Stimulated activated CD4-positive, alpha-beta T cell treated with anti-CD3 and anti-CD28 coated beads, Interleukin-12 subunit alpha, Interleukin-12 subunit beta, amount 100 ng/mL, for 48 hours (primary cell): ENCODE data around the gene DEGS1.

Experiments
- DNase-seq, 3 donors: peaks; one replicate each; pipeline ENCODE4 v3.0.0-alpha.2; 2020; ENCODE audit warnings: low read depth in 2 of 3, low spot score in 1 of 3

DEGS1 gene

DNA sequence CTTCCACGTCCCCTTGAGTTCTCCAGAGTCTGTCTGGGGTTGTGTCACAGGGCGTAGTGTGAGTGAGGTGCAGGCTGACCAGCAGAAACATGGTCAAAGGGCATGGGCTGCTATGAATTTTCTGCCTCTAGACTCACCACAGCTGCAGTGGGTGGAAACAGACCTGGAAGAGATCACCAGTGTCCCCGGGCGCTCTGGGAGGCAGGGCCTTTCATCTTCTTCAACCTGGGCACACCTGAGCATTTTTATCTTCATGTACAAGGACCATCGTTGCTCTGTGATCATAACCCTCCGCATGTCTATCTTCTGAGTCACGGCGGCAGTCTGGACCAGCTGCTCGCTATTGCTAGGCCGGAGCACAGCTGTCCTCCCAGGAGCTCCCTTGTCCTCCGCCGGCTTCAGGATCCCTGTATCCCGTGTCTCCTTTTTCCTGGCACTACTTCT, 29.6 kb downstream of the DEGS1 start:
- no peak for DNase-seq

- no peak for DNase-seq
Observed at GRCh38 chr1:224213438-224214119, 30.5 kb downstream of the DEGS1 start.

GRCh38 chr1:224216382-224216781, 33.3 kb downstream of the DEGS1 start:
- DNase-seq: no peak

- no peak for DNase-seq
Observed at GRCh38 chr1:224217655-224218623, 34.9 kb downstream of the DEGS1 start.

DNA sequence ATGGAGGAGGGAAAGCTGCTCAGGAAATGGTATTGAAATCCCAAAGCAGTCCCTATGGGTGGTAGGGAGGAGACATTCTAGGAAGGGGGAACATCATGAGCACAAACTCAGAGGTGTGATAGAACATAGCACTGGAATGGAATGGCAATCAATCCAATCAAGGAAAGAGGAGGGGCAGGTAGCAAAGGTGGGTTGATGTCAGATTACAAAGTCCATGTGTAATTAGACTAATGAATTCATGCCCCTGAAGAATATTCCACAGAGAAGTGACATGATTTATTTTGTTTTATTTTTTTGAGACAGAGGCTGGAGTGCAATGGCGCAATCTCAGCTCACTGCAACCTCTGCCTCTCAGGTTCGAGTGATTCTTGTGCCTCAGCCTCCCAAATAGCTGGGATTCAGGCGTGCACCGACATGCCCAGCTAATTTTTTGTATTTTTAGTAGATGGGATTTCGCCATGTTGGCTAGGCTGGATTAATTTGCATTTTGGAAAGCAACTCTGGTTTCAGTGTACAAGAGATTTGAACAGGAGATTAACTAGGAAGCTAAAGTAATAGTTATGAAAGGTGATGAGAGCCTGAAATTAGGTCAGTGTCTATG, 36.1 kb downstream of the DEGS1 start:
- no peak for DNase-seq

DNA sequence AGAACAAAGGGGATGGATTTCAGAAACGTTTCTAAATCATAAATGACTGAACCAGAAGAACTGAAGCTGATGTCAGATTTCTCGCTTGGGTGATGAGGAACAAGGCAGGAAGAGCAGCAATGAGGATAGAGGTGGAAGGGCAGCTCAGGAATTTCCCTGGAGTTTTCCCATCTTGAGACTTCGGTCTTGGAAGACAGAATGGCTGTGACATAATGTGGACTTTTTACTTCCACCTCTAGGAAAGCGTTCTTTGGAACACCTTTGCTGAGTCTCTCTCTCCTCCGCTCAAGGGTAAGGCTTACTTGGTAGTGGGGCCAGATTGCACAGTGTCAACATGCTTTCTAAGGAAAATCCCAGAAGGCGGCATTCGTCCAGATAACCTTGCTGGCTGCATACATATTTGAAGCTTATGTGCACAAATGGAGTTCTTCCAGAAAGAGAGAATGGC, 36.6 kb downstream of the DEGS1 start:
- DNase-seq: no peak

DNA sequence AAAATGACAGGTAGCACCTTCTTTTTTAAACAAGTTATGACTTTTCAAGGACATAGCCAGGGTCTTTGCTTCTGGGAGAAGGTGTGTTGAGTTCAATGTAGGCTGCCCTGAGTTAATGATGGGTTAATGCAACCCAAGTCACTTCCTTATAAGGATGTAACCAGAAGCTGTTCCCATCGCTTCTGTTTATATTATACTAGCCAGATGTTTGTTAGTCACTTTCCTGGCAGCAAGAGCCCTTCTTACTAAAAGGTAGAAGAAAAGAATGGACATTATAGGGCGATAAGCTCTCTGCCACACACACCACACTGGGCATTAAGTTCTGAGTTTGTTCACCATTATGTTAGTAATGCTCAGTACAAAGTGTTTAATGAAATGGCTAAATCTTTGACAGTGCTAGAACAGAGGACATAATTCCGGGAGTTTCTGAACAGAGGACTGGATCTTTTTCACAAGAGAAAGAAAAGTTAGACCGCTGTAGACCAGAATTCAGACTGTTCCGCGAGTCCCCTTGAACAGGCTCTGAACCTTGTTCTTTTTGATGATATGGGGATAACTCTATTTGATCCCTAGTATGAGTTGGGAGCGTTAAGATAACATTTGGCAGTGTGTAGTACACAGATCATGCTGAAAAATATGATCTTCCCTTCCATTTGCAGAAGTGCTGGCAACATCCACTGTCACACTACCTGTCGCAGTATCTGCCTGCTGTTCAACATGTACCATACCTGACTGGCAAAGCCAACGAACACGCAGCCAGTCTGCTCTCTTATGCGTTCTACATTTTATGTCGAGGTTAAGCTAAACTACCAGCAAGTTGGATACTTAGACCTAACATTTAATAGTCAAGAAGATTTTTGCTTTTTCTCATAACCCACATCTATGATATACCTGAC, 41.0 kb downstream of the DEGS1 start:
- no peak for DNase-seq

DNA sequence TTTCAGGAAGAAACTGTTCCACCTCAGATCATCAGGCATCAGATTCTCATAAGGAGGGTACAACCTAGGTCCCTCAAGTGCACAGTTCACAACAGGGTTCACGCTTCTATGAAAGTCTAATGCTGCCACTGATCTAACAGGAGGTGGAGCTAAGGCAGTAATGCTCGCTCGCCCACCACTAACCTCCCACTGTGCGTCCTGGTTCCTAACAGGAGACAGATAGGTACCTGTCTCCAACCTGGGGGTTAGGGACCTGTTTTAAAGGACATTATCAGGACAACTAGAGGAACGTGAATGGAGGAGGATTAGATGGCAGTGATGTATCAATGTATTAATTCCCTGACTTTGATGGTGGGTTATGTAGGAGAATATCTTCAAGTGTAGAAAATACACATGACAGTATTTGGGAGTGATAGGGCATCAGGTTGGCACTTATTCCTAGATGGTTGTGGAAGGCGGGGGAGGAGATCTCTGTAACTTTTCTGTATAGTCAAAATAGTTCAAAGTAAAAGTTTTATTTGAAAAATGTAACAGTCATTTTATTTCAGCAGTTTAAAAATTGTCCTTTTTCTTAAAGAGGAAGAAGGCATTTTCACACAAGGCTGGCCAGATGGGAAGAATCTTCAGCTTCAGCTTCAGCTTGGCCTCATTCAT, 43.9 kb downstream of the DEGS1 start:
- DNase-seq: no peak

- no peak for DNase-seq
Observed at GRCh38 chr1:224234017-224234416, 51.0 kb downstream of the DEGS1 start.

- no peak for DNase-seq
Observed at GRCh38 chr1:224235813-224236493, 52.9 kb downstream of the DEGS1 start.

GRCh38 chr1:224237119-224237881, 54.3 kb downstream of the DEGS1 start:
- DNase-seq: no peak

DNA sequence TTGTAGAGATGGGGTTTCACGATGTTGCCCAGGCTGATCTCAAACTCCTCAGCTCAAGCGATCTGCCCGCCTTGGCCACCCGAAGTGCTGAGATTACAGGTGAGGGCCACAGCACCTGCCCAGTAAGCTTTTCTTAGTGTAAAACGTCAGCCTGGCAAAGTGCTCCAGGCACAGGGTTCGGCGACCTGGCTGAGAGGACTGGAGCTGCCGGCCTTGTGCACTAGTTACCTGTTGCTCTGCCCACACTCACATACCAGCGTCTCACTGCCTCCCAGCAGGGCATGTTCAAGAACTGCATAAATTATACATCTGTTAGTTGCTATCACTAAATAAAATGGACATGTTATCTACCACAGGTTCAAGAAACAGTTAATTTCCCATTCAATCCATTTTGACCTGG, 55.2 kb downstream of the DEGS1 start:
- no peak for DNase-seq

DNA sequence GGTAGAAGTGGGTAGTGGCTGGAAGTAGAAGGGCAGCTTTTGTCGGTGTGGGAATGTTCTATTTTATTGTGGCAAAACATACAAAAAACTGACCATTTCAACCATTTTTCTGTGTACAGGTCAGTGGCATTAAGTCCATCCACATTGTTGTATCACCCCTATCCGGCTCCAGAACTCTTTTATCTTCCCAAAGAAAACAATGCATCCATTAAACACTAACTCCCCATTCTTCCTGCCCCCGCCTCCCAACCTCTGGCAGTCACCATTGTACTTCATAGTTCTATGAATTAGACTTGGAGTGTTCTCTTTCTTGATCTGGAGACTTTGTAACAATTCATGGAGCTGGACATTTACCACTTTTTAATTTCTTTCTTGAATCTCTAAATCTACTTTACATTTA, 55.7 kb downstream of the DEGS1 start:
- no peak for DNase-seq
